Fibroblast of mammary gland (primary cell): ENCODE results near the gene PTPN7.

ENCODE experiments used
- DNase-seq: peaks from one replicate; pipeline ENCODE4 v3.0.0-alpha.2; 2010; ENCODE audit warnings: low read depth
- H3K4me3 ChIP-seq: 2 replicates; pipeline ENCODE4 v1.5.1; 2011; ENCODE audit warnings: low read depth, mild to moderate bottlenecking, low read length, moderate library complexity; ENCODE audit not compliant: control insufficient read depth
- CTCF ChIP-seq: conservative IDR thresholded peaks from 2 replicates; pipeline ENCODE4 v1.5.1; 2011; ENCODE audit warnings: low read depth, low read length, inconsistent platforms; ENCODE audit not compliant: control insufficient read depth, insufficient read depth

Gene PTPN7

GRCh38 chr1:202154766-202155477, 5.5 kb downstream of the PTPN7 start:
- no peak overlapping the region for H3K4me3 ChIP-seq
- DNase-seq: peak; percentile 72
- TF ChIP-seq CTCF: peak; percentile 61

GRCh38 chr1:202154148-202154765, 6.1 kb downstream of the PTPN7 start:
- no peak for TF ChIP-seq CTCF
- DNase-seq: no peak
- H3K4me3 ChIP-seq: no peak overlapping the region

- H3K4me3 ChIP-seq: no peak overlapping the region
- no peak for DNase-seq
Measured at GRCh38 chr1:202153284-202153683, 7.1 kb downstream of the PTPN7 start.

GRCh38 chr1:202152399-202152798, 8.0 kb downstream of the PTPN7 start:
- DNase-seq: no peak
- no peak for TF ChIP-seq CTCF
- H3K4me3 ChIP-seq: no peak overlapping the region

More at GRCh38 chr1:202153284-202153683, 7.1 kb downstream of the PTPN7 start:
- no peak for TF ChIP-seq CTCF

- no peak for DNase-seq
- H3K4me3 ChIP-seq: no peak overlapping the region
- no peak for TF ChIP-seq CTCF
Measured at GRCh38 chr1:202151045-202151444, 9.4 kb downstream of the PTPN7 start.

GRCh38 chr1:202150602-202151001, 9.8 kb downstream of the PTPN7 start:
- no peak overlapping the region for H3K4me3 ChIP-seq
- DNase-seq: no peak
- no peak for TF ChIP-seq CTCF

- TF ChIP-seq CTCF: no peak
- no peak overlapping the region for H3K4me3 ChIP-seq
- DNase-seq: no peak
Measured at GRCh38 chr1:202150187-202150586, 10.2 kb downstream of the PTPN7 start.
